H1 (cell line): ENCODE measurements around the gene ADTRP. TPM values are rescaled to one million over a fixed set of nuclear protein-coding genes. Genes with fewer than 3 reads are reported as not detected.

Experiments used
- SP4 ChIP-seq: IDR thresholded peaks from 2 replicates; pipeline ENCODE4 v1.6.1; 2012; ENCODE audit warnings: low read length, inconsistent platforms
- polyA plus RNA-seq, 7 experiments: library from polyadenylated mRNA; depleted of rRNA in 3 of 7; stranded (reverse) in 5 of 7; unstranded in 2 of 7; fragments of >200 nt in 5 of 7; fragments of 200-250 nt in 2 of 7; gene quantifications; 1 replicate in 5 of 7; 2 replicates in 1 of 7; 4 replicates in 1 of 7; pipeline versions ENCODE4 v1.2.1 to v1.2.3, GENCODE V29; 2011 to 2013; ENCODE audit warnings: missing spikeins in 2 of 7, mixed read lengths in 2 of 7
- total RNA-seq: library from RNA; stranded (reverse); fragmentation: NEBNext Ultra II Directional; extraction: Animal tissue kit (Norgen Biotek cat#: 25700); gene quantifications from 2 replicates; pipeline ENCODE4 v1.2.1, GENCODE V29; 2021
- TF ChIP-seq, protein P1 (sequence below): IDR thresholded peaks from 2 replicates; pipeline ENCODE4 v1.6.1; 2011; ENCODE audit warnings: low read length, improper control_type of control experiment

The ADTRP gene
- total and polyA plus RNA-seq, 2 of the 8 experiments (the other 6 are each of a cell fraction or from before 2014, with no cell fraction given) = 0.08 to 0.45 TPM

DNA sequence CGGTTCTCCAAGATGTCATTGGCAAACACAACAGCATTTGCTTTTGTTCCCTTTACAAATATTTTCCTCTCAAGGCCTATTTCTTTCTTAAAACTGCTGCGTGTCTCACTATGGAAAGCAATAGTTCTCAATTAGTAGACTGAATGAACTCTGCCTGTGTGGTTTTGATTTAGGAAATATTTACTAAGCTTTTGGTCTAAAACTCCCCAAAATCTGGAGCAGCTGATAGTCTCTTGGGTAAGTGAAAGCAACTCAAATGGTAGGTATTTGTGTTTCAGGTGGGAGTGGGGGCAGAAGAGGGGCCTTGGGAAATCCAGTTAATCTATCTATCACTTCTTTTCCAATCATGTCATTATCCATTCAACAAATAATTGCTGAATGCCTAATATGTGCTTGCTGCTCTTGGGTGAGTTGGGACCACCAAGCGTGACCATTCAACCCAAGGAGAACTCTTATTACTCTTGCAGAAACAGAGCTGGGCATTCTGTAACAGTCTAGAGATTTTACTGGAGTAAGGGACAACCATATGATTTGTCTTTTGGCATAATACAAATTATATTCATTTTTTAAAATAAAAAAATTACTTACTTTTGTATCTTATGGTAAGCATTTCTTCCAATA, 33.2 kb upstream of the ADTRP start (continued):
- TF ChIP-seq, protein P1, sequence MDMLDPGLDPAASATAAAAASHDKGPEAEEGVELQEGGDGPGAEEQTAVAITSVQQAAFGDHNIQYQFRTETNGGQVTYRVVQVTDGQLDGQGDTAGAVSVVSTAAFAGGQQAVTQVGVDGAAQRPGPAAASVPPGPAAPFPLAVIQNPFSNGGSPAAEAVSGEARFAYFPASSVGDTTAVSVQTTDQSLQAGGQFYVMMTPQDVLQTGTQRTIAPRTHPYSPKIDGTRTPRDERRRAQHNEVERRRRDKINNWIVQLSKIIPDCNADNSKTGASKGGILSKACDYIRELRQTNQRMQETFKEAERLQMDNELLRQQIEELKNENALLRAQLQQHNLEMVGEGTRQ = no peak
- TF ChIP-seq SP4 = no peak
